Hepatocyte (in vitro differentiated cells): Measurements from ENCODE around the gene ARL2. TPM values are rescaled to one million over a fixed set of nuclear protein-coding genes. Genes with fewer than 3 reads are reported as not detected.

Source experiments
- DNase-seq: peaks from one replicate; pipeline ENCODE4 v3.0.0-alpha.2; 2016; ENCODE audit warnings: low spot score
- H2AFZ ChIP-seq: fragments of 200-600 bp; sonication (generic); 2 replicates; pipeline ENCODE4 v1.6.0; 2016; ENCODE audit warnings: antibody characterized with exemption, mild to moderate bottlenecking
- H3K27ac ChIP-seq: fragments of 200-600 bp; sonication (generic); 2 replicates; pipeline ENCODE4 v1.5.1; 2016; ENCODE audit warnings: mild to moderate bottlenecking
- H3K27me3 ChIP-seq: fragments of 200-600 bp; sonication (generic); 2 replicates; pipeline ENCODE4 v1.6.1; 2016
- H3K36me3 ChIP-seq: fragments of 200-600 bp; sonication (generic); replicated peaks from 2 replicates; pipeline ENCODE4 v1.5.1; 2016; ENCODE audit warnings: low read depth; ENCODE audit not compliant: insufficient read depth
- H3K4me1 ChIP-seq: fragments of 200-600 bp; sonication (generic); 2 replicates; pipeline ENCODE4 v1.5.1; 2016; ENCODE audit warnings: mild to moderate bottlenecking, moderate library complexity; ENCODE audit not compliant: insufficient read depth
- H3K4me2 ChIP-seq: fragments of 200-600 bp; sonication (generic); 2 replicates; pipeline ENCODE4 v1.6.0; 2016
- H3K4me3 ChIP-seq: fragments of 200-600 bp; sonication (generic); 2 replicates; pipeline ENCODE4 v1.5.1; 2016; ENCODE audit warnings: mild to moderate bottlenecking
- H3K79me2 ChIP-seq: fragments of 200-600 bp; sonication (generic); 2 replicates; pipeline ENCODE4 v1.6.0; 2017; ENCODE audit warnings: mild to moderate bottlenecking
- H3K9me2 ChIP-seq: fragments of 200-600 bp; sonication (generic); replicated peaks from 2 replicates; pipeline ENCODE4 v1.6.0; 2017; ENCODE audit warnings: mild to moderate bottlenecking; ENCODE audit not compliant: insufficient read depth
- H3K9me3 ChIP-seq: fragments of 200-600 bp; sonication (generic); 2 replicates; pipeline ENCODE4 v1.5.1; 2016; ENCODE audit warnings: low read depth, mild to moderate bottlenecking
- H4K20me1 ChIP-seq: fragments of 200-600 bp; sonication (generic); 2 replicates; pipeline ENCODE4 v1.6.0; 2016; ENCODE audit warnings: mild to moderate bottlenecking; ENCODE audit not compliant: insufficient read depth, poor library complexity, severe bottlenecking
- CTCF ChIP-seq: fragments of 200-600 bp; sonication (generic); IDR thresholded peaks from 2 replicates; pipeline ENCODE4 v1.5.1; 2016; ENCODE audit warnings: antibody characterized with exemption, mild to moderate bottlenecking; ENCODE audit not compliant: poor library complexity
- EZH2 ChIP-seq: fragments of 200-600 bp; sonication (generic); IDR thresholded peaks from 2 replicates; pipeline ENCODE4 v1.6.1; 2016; ENCODE audit warnings: antibody characterized with exemption, mild to moderate bottlenecking, borderline replicate concordance
- EZH2phosphoT487 ChIP-seq: fragments of 200-600 bp; sonication (generic); IDR thresholded peaks from one replicate; pipeline ENCODE4 v1.6.1; 2018; ENCODE audit warnings: antibody characterized with exemption, mild to moderate bottlenecking, low read depth, moderate library complexity; ENCODE audit not compliant: unreplicated experiment, severe bottlenecking
- WGBS: methylation state at CpG from one replicate; pipeline ENCODE4 v1.1.6; 2016; ENCODE audit warnings: low lambda C conversion rate; ENCODE audit errors: missing lambda C conversion rate; 5-methylcytosine and 5-hydroxymethylcytosine counted together
- polyA plus RNA-seq: library from polyadenylated mRNA; unstranded; fragments of >200 nt; fragmentation: Nextera tagmentation; extraction: Ambion mirVana; gene quantifications from 2 replicates; pipeline ENCODE4 v1.2.1, GENCODE V29; 2016
- total RNA-seq: library from RNA; depleted of rRNA; stranded (reverse); fragments of >200 nt; gene quantifications from 2 replicates; pipeline ENCODE4 v1.2.3, GENCODE V29; 2014

ARL2 gene
- total and polyA plus RNA-seq, 2 experiments from 2014 or later = 69.1 to 126 TPM

DNA sequence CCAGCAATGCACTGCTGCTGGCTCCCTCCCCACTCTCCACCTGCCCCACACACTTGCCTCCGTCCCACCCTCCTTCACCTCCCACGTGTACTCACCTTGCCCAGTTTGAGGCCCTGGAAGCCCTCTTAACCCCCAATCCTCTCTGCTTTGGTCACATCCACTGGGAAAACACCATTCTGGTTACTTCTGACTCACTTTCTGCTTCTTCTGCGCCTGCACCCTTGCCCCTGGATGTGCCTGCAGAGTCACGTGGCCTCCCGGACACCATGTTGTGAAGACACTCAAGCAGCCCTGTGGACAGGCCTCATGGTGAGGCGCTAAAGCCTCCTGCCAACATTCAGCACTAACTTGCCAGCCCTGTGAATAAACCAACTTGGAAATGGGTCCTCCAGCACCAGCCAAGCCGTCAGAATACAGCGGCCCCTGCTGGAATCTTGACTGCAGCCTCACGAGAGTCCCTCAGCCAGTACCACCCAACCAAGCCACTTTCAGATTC, 47.0 kb downstream of the ARL2 start:
- Histone ChIP-seq H3K4me1 (no peaks in the 10 kb centered on the region), H3K4me2 (no peak overlapping the region), H4K20me1 (no peaks in the 10 kb centered on the region), H2AFZ (no peak overlapping the region), H3K9me3 (no peaks in the 10 kb centered on the region), H3K27me3 (no peaks in the 10 kb centered on the region), H3K36me3 (no peaks in the 10 kb centered on the region), H3K27ac (no peak overlapping the region), H3K79me2 (no peaks in the 10 kb centered on the region), H3K4me3 (no peak overlapping the region), H3K9me2 (no peaks in the 10 kb centered on the region)
- no peak for TF ChIP-seq EZH2phosphoT487
- TF ChIP-seq EZH2 = no peak
- peak; percentile 10 for TF ChIP-seq CTCF
- 62% methylated on average over 9 of the region's 9 CpGs for WGBS
- DNase-seq = no peak

DNA sequence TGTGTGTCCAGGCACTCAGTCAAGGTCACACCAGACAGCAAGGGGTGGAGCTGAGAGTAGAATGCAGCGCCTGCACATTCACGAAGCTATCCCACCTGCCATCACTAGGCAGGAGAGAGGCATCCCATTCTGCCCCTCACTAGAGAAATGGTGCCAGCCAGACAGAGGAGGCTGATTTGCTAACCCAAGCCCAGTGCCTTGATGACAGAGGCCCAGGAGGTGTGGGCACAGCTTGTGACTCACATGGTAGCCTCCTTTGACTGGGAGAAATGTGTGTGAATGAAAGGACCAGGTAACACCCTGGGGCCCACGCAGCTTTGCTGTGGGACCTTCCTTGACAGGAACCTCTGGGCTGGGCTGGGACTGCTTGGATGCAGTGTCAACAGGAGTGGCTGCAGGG, 49.6 kb downstream of the ARL2 start:
- H3K36me3 ChIP-seq = no peaks in the 10 kb centered on the region
- no peaks in the 10 kb centered on the region for H3K9me3 ChIP-seq
- H3K27me3 ChIP-seq = no peaks in the 10 kb centered on the region
- H4K20me1 ChIP-seq = no peaks in the 10 kb centered on the region
- WGBS = 71% methylated on average over 3 of the region's 3 CpGs
- no peak for DNase-seq
- H3K9me2 ChIP-seq = no peaks in the 10 kb centered on the region
- no peak overlapping the region for H2AFZ ChIP-seq
- no peak overlapping the region for H3K27ac ChIP-seq
- no peak overlapping the region for H3K4me2 ChIP-seq
- no peak overlapping the region for H3K4me3 ChIP-seq
- no peaks in the 10 kb centered on the region for H3K4me1 ChIP-seq
- H3K79me2 ChIP-seq = no peaks in the 10 kb centered on the region
- TF ChIP-seq CTCF (no peak), EZH2phosphoT487 (no peak), EZH2 (no peak)

DNA sequence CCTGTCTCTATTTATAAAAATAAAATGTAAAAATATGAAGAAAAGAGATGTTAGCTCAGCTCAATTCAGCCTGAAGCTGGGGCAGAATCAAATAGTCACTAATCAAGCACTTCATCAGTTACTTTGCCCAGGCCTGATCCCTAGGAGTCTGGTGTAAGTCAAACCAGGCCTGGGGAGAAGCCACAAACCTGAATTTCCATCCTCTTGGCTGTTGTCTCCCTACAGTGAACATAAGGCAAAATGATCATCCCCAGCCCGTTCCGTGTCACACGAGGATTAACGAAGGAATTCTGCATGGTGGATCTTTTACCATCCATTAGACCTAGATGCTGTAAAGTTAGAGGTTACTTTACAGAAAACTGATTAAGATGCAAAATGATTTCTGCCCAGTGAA, 50.9 kb downstream of the ARL2 start:
- Histone ChIP-seq H3K27ac (no peak overlapping the region), H3K4me3 (no peak overlapping the region), H4K20me1 (no peaks in the 10 kb centered on the region), H3K79me2 (no peaks in the 10 kb centered on the region), H3K27me3 (no peaks in the 10 kb centered on the region), H3K4me1 (no peaks in the 10 kb centered on the region), H3K9me2 (no peaks in the 10 kb centered on the region), H2AFZ (no peak overlapping the region), H3K9me3 (no peaks in the 10 kb centered on the region), H3K36me3 (no peaks in the 10 kb centered on the region), H3K4me2 (no peak overlapping the region)
- WGBS = 58% methylated on average over 4 of the region's 4 CpGs
- no peak for DNase-seq
- TF ChIP-seq EZH2phosphoT487 (no peak), CTCF (no peak), EZH2 (no peak)

DNA sequence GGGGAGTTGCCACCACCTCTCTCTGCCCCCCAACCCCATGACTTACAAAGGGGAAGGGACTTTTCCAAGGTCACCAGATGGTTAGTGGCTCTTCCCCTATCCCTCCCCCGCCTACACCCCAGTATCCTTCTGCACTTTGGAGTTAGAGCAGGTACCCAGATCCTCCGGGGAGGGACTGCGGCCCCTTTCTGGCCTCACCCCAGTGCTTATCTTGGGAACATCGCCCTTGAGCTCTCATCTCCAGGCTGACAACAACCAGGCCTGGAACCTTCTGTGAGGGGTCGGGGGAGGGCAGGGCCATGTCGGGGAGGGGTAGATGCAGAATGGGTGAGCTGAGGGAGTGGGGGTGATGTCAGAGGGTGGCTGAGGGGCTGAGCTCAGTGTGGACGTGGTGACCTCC, 51.9 kb downstream of the ARL2 start:
- H3K27ac ChIP-seq = no peak overlapping the region
- no peaks in the 10 kb centered on the region for H3K9me3 ChIP-seq
- H2AFZ ChIP-seq = no peak overlapping the region
- H3K36me3 ChIP-seq = no peaks in the 10 kb centered on the region
- TF ChIP-seq CTCF (no peak), EZH2phosphoT487 (no peak), EZH2 (no peak)
- H4K20me1 ChIP-seq = no peaks in the 10 kb centered on the region
- H3K4me1 ChIP-seq = no peaks in the 10 kb centered on the region
- WGBS = 44% methylated on average over 5 of the region's 7 CpGs
- no peaks in the 10 kb centered on the region for H3K27me3 ChIP-seq
- no peak for DNase-seq
- no peak overlapping the region for H3K4me2 ChIP-seq
- H3K9me2 ChIP-seq = no peaks in the 10 kb centered on the region
- no peaks in the 10 kb centered on the region for H3K79me2 ChIP-seq
- H3K4me3 ChIP-seq = no peak overlapping the region
